Measurements from ENCODE around the gene PARL. TPM values are rescaled to one million over a fixed set of nuclear protein-coding genes. Genes with fewer than 3 reads are reported as not detected.

PARL gene
- total RNA-seq, 1 donor from 2014 or later: 58.5 TPM

- Mint-ChIP-seq H3K27me3 (ENCODE audit: unreplicated experiment) (peaks cover 4% of the 10 kb centered on the region), H3K4me3 (ENCODE audit: unreplicated experiment) (no peak overlapping the region), H3K27ac (ENCODE audit: unreplicated experiment) (no peak overlapping the region)
Observed at GRCh38 chr3:183907176-183907575, 22.5 kb upstream of the PARL start.

GRCh38 chr3:183906234-183906921 is 21.7 kb upstream of the PARL start:
- no peak for DNase-seq
- peaks cover 4% of the 10 kb centered on the region for H3K27me3 Mint-ChIP-seq (ENCODE audit: unreplicated experiment)
- no peak for TF ChIP-seq CTCF (IDR thresholded peaks at IDR 0.05; ENCODE audit: partially characterized antibody, unreplicated experiment)
- no peaks in the 10 kb centered on the region for H3K9me3 Mint-ChIP-seq (ENCODE audit: unreplicated experiment)
- H3K36me3 Mint-ChIP-seq (ENCODE audit: unreplicated experiment): no peaks in the 10 kb centered on the region
- no peak overlapping the region for H3K4me3 Mint-ChIP-seq (ENCODE audit: unreplicated experiment)
- H3K4me1 Mint-ChIP-seq (ENCODE audit: low read depth, unreplicated experiment): no peaks in the 10 kb centered on the region
- no peak overlapping the region for H3K27ac Mint-ChIP-seq (ENCODE audit: unreplicated experiment)

More at GRCh38 chr3:183907176-183907575, 22.5 kb upstream of the PARL start:
- H3K4me1 Mint-ChIP-seq (ENCODE audit: low read depth, unreplicated experiment): no peaks in the 10 kb centered on the region
- no peaks in the 10 kb centered on the region for H3K36me3 Mint-ChIP-seq (ENCODE audit: unreplicated experiment)
- DNase-seq: no peak
- no peak for TF ChIP-seq CTCF (IDR thresholded peaks at IDR 0.05; ENCODE audit: partially characterized antibody, unreplicated experiment)
- peaks cover 4% of the 10 kb centered on the region for H3K9me3 Mint-ChIP-seq (ENCODE audit: unreplicated experiment)

GRCh38 chr3:183904833-183905780 is 20.4 kb upstream of the PARL start:
- peaks cover under 1% of the 10 kb centered on the region for H3K27me3 Mint-ChIP-seq (ENCODE audit: unreplicated experiment)
- no peak for DNase-seq
- H3K27ac Mint-ChIP-seq (ENCODE audit: unreplicated experiment): no peak overlapping the region
- no peak for TF ChIP-seq CTCF (IDR thresholded peaks at IDR 0.05; ENCODE audit: partially characterized antibody, unreplicated experiment)
- H3K4me3 Mint-ChIP-seq (ENCODE audit: unreplicated experiment): no peak overlapping the region
- no peaks in the 10 kb centered on the region for H3K36me3 Mint-ChIP-seq (ENCODE audit: unreplicated experiment)
- H3K4me1 Mint-ChIP-seq (ENCODE audit: low read depth, unreplicated experiment): no peaks in the 10 kb centered on the region
- peaks cover 2% of the 10 kb centered on the region for H3K9me3 Mint-ChIP-seq (ENCODE audit: unreplicated experiment)

GRCh38 chr3:183898028-183898431 is 13.3 kb upstream of the PARL start:
- no peak for TF ChIP-seq CTCF (IDR thresholded peaks at IDR 0.05; ENCODE audit: partially characterized antibody, unreplicated experiment)
- Mint-ChIP-seq H3K4me3 (ENCODE audit: unreplicated experiment) (no peak overlapping the region), H3K36me3 (ENCODE audit: unreplicated experiment) (no peaks in the 10 kb centered on the region), H3K9me3 (ENCODE audit: unreplicated experiment) (peaks cover 12% of the 10 kb centered on the region), H3K27me3 (ENCODE audit: unreplicated experiment) (peaks cover 3% of the 10 kb centered on the region), H3K27ac (ENCODE audit: unreplicated experiment) (peak overlapping the region; percentile 53), H3K4me1 (ENCODE audit: low read depth, unreplicated experiment) (peaks cover 26% of the 10 kb centered on the region)
- DNase-seq: no peak
